MM.1S (cell line): ENCODE data around the gene CELF4.

Source experiments
- EZH2 ChIP-seq: fragments of 300-600 bp; sonication (generic); optimal IDR thresholded peaks from 2 replicates; pipeline ENCODE3; 2017; ENCODE audit warnings: low read depth, mild to moderate bottlenecking, antibody characterized with exemption, low read length, mixed read lengths
- EZH2phosphoT487 ChIP-seq: fragments of 300-600 bp; sonication (generic); IDR thresholded peaks from 2 replicates; pipeline ENCODE4 v1.6.1; 2018; ENCODE audit warnings: antibody characterized with exemption, low read length
- TF ChIP-seq, protein P1 (sequence below): fragments of 300-600 bp; sonication (generic); IDR thresholded peaks from 2 replicates; pipeline ENCODE4 v1.5.1; 2016; ENCODE audit warnings: antibody characterized with exemption, low read length, mixed read lengths

DNA sequence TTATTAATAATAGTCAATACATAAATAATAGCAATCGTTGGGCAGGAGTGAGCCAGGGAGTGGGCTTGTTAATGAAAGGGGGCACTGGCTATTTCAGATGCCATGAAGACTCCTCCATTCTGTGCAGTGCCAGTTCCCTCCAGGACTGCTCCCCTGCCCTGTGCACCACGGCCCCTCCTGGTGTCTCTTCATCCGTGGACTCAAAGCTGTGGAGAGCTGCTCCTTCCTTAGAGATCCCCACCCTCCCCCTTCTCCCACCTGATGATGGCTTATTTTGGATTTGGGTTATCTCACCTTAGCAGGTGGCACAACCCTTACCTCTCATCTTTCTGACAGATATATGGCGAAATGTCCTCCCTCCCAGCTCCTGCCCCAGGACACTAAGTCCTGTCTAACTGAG lies 3.1 kb upstream of the CELF4 start:
- TF ChIP-seq, protein P1, sequence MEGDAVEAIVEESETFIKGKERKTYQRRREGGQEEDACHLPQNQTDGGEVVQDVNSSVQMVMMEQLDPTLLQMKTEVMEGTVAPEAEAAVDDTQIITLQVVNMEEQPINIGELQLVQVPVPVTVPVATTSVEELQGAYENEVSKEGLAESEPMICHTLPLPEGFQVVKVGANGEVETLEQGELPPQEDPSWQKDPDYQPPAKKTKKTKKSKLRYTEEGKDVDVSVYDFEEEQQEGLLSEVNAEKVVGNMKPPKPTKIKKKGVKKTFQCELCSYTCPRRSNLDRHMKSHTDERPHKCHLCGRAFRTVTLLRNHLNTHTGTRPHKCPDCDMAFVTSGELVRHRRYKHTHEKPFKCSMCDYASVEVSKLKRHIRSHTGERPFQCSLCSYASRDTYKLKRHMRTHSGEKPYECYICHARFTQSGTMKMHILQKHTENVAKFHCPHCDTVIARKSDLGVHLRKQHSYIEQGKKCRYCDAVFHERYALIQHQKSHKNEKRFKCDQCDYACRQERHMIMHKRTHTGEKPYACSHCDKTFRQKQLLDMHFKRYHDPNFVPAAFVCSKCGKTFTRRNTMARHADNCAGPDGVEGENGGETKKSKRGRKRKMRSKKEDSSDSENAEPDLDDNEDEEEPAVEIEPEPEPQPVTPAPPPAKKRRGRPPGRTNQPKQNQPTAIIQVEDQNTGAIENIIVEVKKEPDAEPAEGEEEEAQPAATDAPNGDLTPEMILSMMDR, result no peak
- TF ChIP-seq EZH2phosphoT487 (no peak), EZH2 (no peak)
